DOHH2 (cell line): Measurements from ENCODE around the gene SCN8A.
"Not testable (repeated sequence)": the region's sequence is repeated elsewhere in the genome, so short reads cannot be mapped to it uniquely, and the experiment has no call there.

Experiments used
- CTCF ChIP-seq: fragments of 200-600 bp; sonication (generic); IDR thresholded peaks from one replicate; pipeline ENCODE4 v1.5.1; 2014; ENCODE audit warnings: antibody characterized with exemption, mild to moderate bottlenecking, low read depth, low read length; ENCODE audit not compliant: poor library complexity, severe bottlenecking
- EZH2phosphoT487 ChIP-seq: fragments of 200-600 bp; sonication (generic); IDR thresholded peaks from 2 replicates; pipeline ENCODE4 v1.6.1; 2017; ENCODE audit warnings: borderline replicate concordance, mild to moderate bottlenecking, antibody characterized with exemption, low read length, moderate library complexity, mixed read lengths

GRCh38 chr12:51644691-51645090, 53.7 kb downstream of the SCN8A start:
- not testable (repeated sequence) for TF ChIP-seq CTCF, EZH2phosphoT487
